ENCODE measurements around the gene SPIC.
"Not testable (repeated sequence)": the region's sequence is repeated elsewhere in the genome, so short reads cannot be mapped to it uniquely, and the experiment has no call there.

The SPIC gene

GRCh38 chr12:101474711-101475386, at the start of gene SPIC:
Gene SPIC (plus strand): TSS chr12:101475336. CDS start chr12:101476905, 1,569 bp downstream.
- no peak for DNase-seq

GRCh38 chr12:101430456-101430855, 44.7 kb upstream of the SPIC start:
- no peak for DNase-seq

GRCh38 chr12:101436136-101436535, 39.0 kb upstream of the SPIC start:
- no peak for DNase-seq

GRCh38 chr12:101439236-101439635, 35.9 kb upstream of the SPIC start:
- no peak for DNase-seq

- no peak for DNase-seq
Measured at GRCh38 chr12:101441461-101442224, 33.5 kb upstream of the SPIC start.

- peak; percentile 8 for DNase-seq
Measured at GRCh38 chr12:101455685-101456084, 19.5 kb upstream of the SPIC start.

- DNase-seq: no peak
Measured at GRCh38 chr12:101459642-101460346, 15.3 kb upstream of the SPIC start.

- DNase-seq: no peak
Measured at GRCh38 chr12:101468948-101469347, 6.2 kb upstream of the SPIC start.

- no peak for DNase-seq
Measured at GRCh38 chr12:101470939-101471338, 4.2 kb upstream of the SPIC start.

GRCh38 chr12:101471878-101472277, 3.3 kb upstream of the SPIC start:
- not testable (repeated sequence) for DNase-seq

GRCh38 chr12:101474248-101474647, 888 bp upstream of the SPIC start:
- no peak for DNase-seq

- no peak for DNase-seq
Measured at GRCh38 chr12:101475751-101476305, 692 bp downstream of the SPIC start.

GRCh38 chr12:101480849-101481248, 5.7 kb downstream of the SPIC start:
- DNase-seq: no peak

GRCh38 chr12:101485021-101485420, 9.9 kb downstream of the SPIC start:
- DNase-seq: no peak

- DNase-seq: no peak
Measured at GRCh38 chr12:101488469-101488868, 13.3 kb downstream of the SPIC start.

- peak; percentile 15 for DNase-seq
Measured at GRCh38 chr12:101490286-101490920, 15.3 kb downstream of the SPIC start.

- DNase-seq: no peak
Measured at GRCh38 chr12:101491329-101491728, 16.2 kb downstream of the SPIC start.

GRCh38 chr12:101493556-101493955, 18.4 kb downstream of the SPIC start:
- DNase-seq: no peak

GRCh38 chr12:101498252-101498651, 23.1 kb downstream of the SPIC start:
- no peak for DNase-seq

- no peak for DNase-seq
Measured at GRCh38 chr12:101501410-101501995, 26.4 kb downstream of the SPIC start.

GRCh38 chr12:101521136-101521535, 46.0 kb downstream of the SPIC start:
- DNase-seq: peak; percentile 2

- no peak for DNase-seq
Measured at GRCh38 chr12:101527682-101528081, 52.5 kb downstream of the SPIC start.
